OCI-LY3 (cell line): ENCODE data around the gene RAB13.

Experiments used
- H2AFZ ChIP-seq: fragments of 200-600, 300-600 bp; shearing (Covaris generic); 2 replicates; pipeline ENCODE4 v1.6.0; 2014; ENCODE audit warnings: antibody characterized with exemption, low read depth, low read length
- H3K27ac ChIP-seq: fragments of 200-600, 300-600 bp; sonication (generic); 2 replicates; pipeline ENCODE4 v1.5.1; 2014; ENCODE audit warnings: mild to moderate bottlenecking, low read length, moderate library complexity, mixed read lengths
- H3K27me3 ChIP-seq: fragments of 200-600, 300-600 bp; sonication (generic); 2 replicates; pipeline ENCODE4 v1.6.1; 2014; ENCODE audit warnings: low read depth, low read length, mixed read lengths
- H3K36me3 ChIP-seq: fragments of 200-600, 300-600 bp; sonication (generic); replicated peaks from 2 replicates; pipeline ENCODE3; 2014; ENCODE audit warnings: low read depth, low read length, mixed read lengths
- H3K4me1 ChIP-seq: fragments of 300-600, 200-600 bp; sonication (generic); 2 replicates; pipeline ENCODE4 v1.6.1; 2014; ENCODE audit warnings: low read length, mixed read lengths
- H3K4me2 ChIP-seq: fragments of 200-600, 300-600 bp; sonication (generic); 2 replicates; pipeline ENCODE4 v1.6.1; 2014; ENCODE audit warnings: low read length, mixed read lengths
- H3K4me3 ChIP-seq: fragments of 300-600, 200-600 bp; sonication (generic); 2 replicates; pipeline ENCODE4 v1.5.1; 2014; ENCODE audit warnings: antibody characterized with exemption, mild to moderate bottlenecking, low read length, moderate library complexity
- H3K79me2 ChIP-seq: fragments of 300-600, 200-600 bp; shearing (Covaris generic); 2 replicates; pipeline ENCODE4 v1.6.1; 2014; ENCODE audit warnings: mild to moderate bottlenecking, low read length, mixed read lengths
- H3K9ac ChIP-seq: fragments of 300-600, 200-600 bp; shearing (Covaris generic); 2 replicates; pipeline ENCODE4 v1.6.0; 2014; ENCODE audit warnings: mild to moderate bottlenecking, low read length, moderate library complexity
- H3K9me3 ChIP-seq: fragments of 200-600, 300-600 bp; shearing (Covaris generic); 2 replicates; pipeline ENCODE4 v1.6.1; 2014; ENCODE audit warnings: low read length, mixed read lengths; ENCODE audit not compliant: insufficient read depth
- H4K20me1 ChIP-seq: fragments of 200-600, 300-600 bp; sonication (generic); 2 replicates; pipeline ENCODE4 v1.6.1; 2016; ENCODE audit warnings: low read length, mixed read lengths; ENCODE audit not compliant: insufficient read depth
- CTCF ChIP-seq: fragments of 200-600, 300-600 bp; sonication (generic); IDR thresholded peaks from 2 replicates; pipeline ENCODE4 v1.5.1; 2014; ENCODE audit warnings: antibody characterized with exemption, low read length, low read depth
- EZH2phosphoT487 ChIP-seq: fragments of 200-600 bp; shearing (Covaris generic); IDR thresholded peaks from 2 replicates; pipeline ENCODE4 v1.6.1; 2018; ENCODE audit warnings: antibody characterized with exemption, mixed run types, low read depth

Gene RAB13

GRCh38 chr1:153967107-153967999 is 18.8 kb downstream of the RAB13 start, which contains the start of gene CREB3L4:
TSS of gene CREB3L4 (plus strand) at chr1:153967902. CDS start at chr1:153968526, 624 bp downstream.
- H4K20me1 ChIP-seq: no peaks in the 10 kb centered on the region
- peak within 1 kb of the TSS; percentile 88 for H3K9ac ChIP-seq
- H2AFZ ChIP-seq: peak within 1 kb of the TSS; percentile 81
- H3K36me3 ChIP-seq: peaks cover 9% of the 10 kb centered on the region
- H3K9me3 ChIP-seq: no peaks in the 10 kb centered on the region
- H3K4me2 ChIP-seq: peak within 1 kb of the TSS; percentile 93
- H3K4me3 ChIP-seq: peak within 1 kb of the TSS; percentile 83
- peaks cover 36% of the 10 kb centered on the region for H3K79me2 ChIP-seq
- TF ChIP-seq EZH2phosphoT487 (no peak), CTCF (peak; percentile 65)
- H3K4me1 ChIP-seq: peaks cover 32% of the 10 kb centered on the region
- peak within 1 kb of the TSS; percentile 85 for H3K27ac ChIP-seq
- no peaks in the 10 kb centered on the region for H3K27me3 ChIP-seq

GRCh38 chr1:153963850-153964331 is 22.2 kb downstream of the RAB13 start:
- peaks cover 27% of the 10 kb centered on the region for H3K36me3 ChIP-seq
- H4K20me1 ChIP-seq: no peaks in the 10 kb centered on the region
- no peaks in the 10 kb centered on the region for H3K9me3 ChIP-seq
- peak overlapping the region; percentile 45; the same call in 1 of the 2 replicates for H2AFZ ChIP-seq
- no peaks in the 10 kb centered on the region for H3K27me3 ChIP-seq
- H3K4me3 ChIP-seq: peak overlapping the region; percentile 92
- H3K4me1 ChIP-seq: peaks cover 43% of the 10 kb centered on the region
- peaks cover 56% of the 10 kb centered on the region for H3K79me2 ChIP-seq
- H3K27ac ChIP-seq: peak overlapping the region; percentile 77
- TF ChIP-seq CTCF (no peak), EZH2phosphoT487 (no peak)
- peak overlapping the region; percentile 99 for H3K9ac ChIP-seq
- peak overlapping the region; percentile 95 for H3K4me2 ChIP-seq

- no peaks in the 10 kb centered on the region for H3K9me3 ChIP-seq
- peak within 1 kb of the TSS; percentile 77 for H3K27ac ChIP-seq
- no peaks in the 10 kb centered on the region for H4K20me1 ChIP-seq
- H3K27me3 ChIP-seq: no peaks in the 10 kb centered on the region
- H3K9ac ChIP-seq: peak within 1 kb of the TSS; percentile 99
- peaks cover 27% of the 10 kb centered on the region for H3K36me3 ChIP-seq
- peak within 1 kb of the TSS; percentile 45; the same call in 1 of the 2 replicates for H2AFZ ChIP-seq
- peaks cover 58% of the 10 kb centered on the region for H3K79me2 ChIP-seq
- TF ChIP-seq CTCF (no peak), EZH2phosphoT487 (no peak)
- peak within 1 kb of the TSS; percentile 92 for H3K4me3 ChIP-seq
- peak within 1 kb of the TSS; percentile 95 for H3K4me2 ChIP-seq
- peaks cover 40% of the 10 kb centered on the region for H3K4me1 ChIP-seq
Measured at GRCh38 chr1:153963030-153963849, 22.9 kb downstream of the RAB13 start, which contains the start of gene SLC39A1. TSS of gene SLC39A1 (minus strand) at chr1:153963537. CDS start at chr1:153962715, 822 bp downstream.
